Smooth muscle cell (in vitro differentiated cells): ENCODE data around the gene RALGPS2. TPM values are rescaled to one million over a fixed set of nuclear protein-coding genes. Genes with fewer than 3 reads are reported as not detected.
"Not testable (repeated sequence)": the region's sequence is repeated elsewhere in the genome, so short reads cannot be mapped to it uniquely, and the experiment has no call there.

Experiments used
- DNase-seq: peaks from one replicate; lab custom pipeline; 2025; ENCODE audit not compliant: unreplicated experiment; lab: John Stamatoyannopoulos, UW
- H2AFZ ChIP-seq: fragments of 200-600 bp; sonication (generic); 2 replicates; pipeline ENCODE4 v1.6.0; 2016; ENCODE audit warnings: antibody characterized with exemption, low read depth, mild to moderate bottlenecking
- H3F3A ChIP-seq: fragments of 200-600 bp; sonication (generic); 2 replicates; pipeline ENCODE4 v1.6.0; 2017; ENCODE audit warnings: antibody characterized with exemption, low read depth
- H3K27ac ChIP-seq: fragments of 200-600 bp; sonication (generic); 2 replicates; pipeline ENCODE4 v1.5.1; 2016; ENCODE audit warnings: low read depth, mild to moderate bottlenecking
- H3K27me3 ChIP-seq: fragments of 200-600 bp; sonication (generic); 2 replicates; pipeline ENCODE4 v1.6.1; 2016; ENCODE audit warnings: low read depth, mild to moderate bottlenecking
- H3K36me3 ChIP-seq: fragments of 200-600 bp; sonication (generic); 2 replicates; pipeline ENCODE4 v1.5.1; 2016; ENCODE audit warnings: low read depth
- H3K4me1 ChIP-seq: fragments of 200-600 bp; sonication (generic); 2 replicates; pipeline ENCODE4 v1.5.1; 2016; ENCODE audit warnings: low read depth
- H3K4me2 ChIP-seq: fragments of 200-600 bp; sonication (generic); 2 replicates; pipeline ENCODE4 v1.6.0; 2016; ENCODE audit warnings: mild to moderate bottlenecking
- H3K4me3 ChIP-seq: fragments of 200-600 bp; sonication (generic); 2 replicates; pipeline ENCODE4 v1.5.1; 2016; ENCODE audit warnings: mild to moderate bottlenecking
- H3K79me2 ChIP-seq: fragments of 200-600 bp; sonication (generic); 2 replicates; pipeline ENCODE4 v1.6.0; 2016; ENCODE audit warnings: low read depth, mild to moderate bottlenecking
- H3K9ac ChIP-seq: fragments of 200-600 bp; sonication (generic); 2 replicates; pipeline ENCODE4 v1.6.0; 2016; ENCODE audit warnings: low read depth
- H3K9me3 ChIP-seq: fragments of 200-600 bp; sonication (generic); replicated peaks from 2 replicates; pipeline ENCODE4 v1.5.1; 2016; ENCODE audit warnings: low read depth
- H4K20me1 ChIP-seq: fragments of 200-600 bp; sonication (generic); 2 replicates; pipeline ENCODE4 v1.6.0; 2016; ENCODE audit warnings: low read depth
- CTCF ChIP-seq: fragments of 200-600 bp; sonication (generic); IDR thresholded peaks from 2 replicates; pipeline ENCODE4 v1.5.1; 2017; ENCODE audit warnings: borderline replicate concordance, mild to moderate bottlenecking, antibody characterized with exemption; ENCODE audit not compliant: insufficient read depth, poor library complexity, severe bottlenecking
- WGBS: methylation state at CpG from one replicate; pipeline ENCODE4 v1.1.7; 2016; ENCODE audit warnings: low lambda C conversion rate; 5-methylcytosine and 5-hydroxymethylcytosine counted together
- polyA plus RNA-seq: library from polyadenylated mRNA; unstranded; fragments of >200 nt; fragmentation: Nextera tagmentation; extraction: Ambion mirVana; gene quantifications from 2 replicates; pipeline ENCODE4 v1.2.1, GENCODE V29; 2016
- total RNA-seq: library from RNA; depleted of rRNA; stranded (reverse); fragments of >200 nt; gene quantifications from 2 replicates; pipeline ENCODE4 v1.2.3, GENCODE V29; 2014

RALGPS2 gene
- total and polyA plus RNA-seq, 2 experiments from 2014 or later, result 4.7 to 23.8 TPM

DNA sequence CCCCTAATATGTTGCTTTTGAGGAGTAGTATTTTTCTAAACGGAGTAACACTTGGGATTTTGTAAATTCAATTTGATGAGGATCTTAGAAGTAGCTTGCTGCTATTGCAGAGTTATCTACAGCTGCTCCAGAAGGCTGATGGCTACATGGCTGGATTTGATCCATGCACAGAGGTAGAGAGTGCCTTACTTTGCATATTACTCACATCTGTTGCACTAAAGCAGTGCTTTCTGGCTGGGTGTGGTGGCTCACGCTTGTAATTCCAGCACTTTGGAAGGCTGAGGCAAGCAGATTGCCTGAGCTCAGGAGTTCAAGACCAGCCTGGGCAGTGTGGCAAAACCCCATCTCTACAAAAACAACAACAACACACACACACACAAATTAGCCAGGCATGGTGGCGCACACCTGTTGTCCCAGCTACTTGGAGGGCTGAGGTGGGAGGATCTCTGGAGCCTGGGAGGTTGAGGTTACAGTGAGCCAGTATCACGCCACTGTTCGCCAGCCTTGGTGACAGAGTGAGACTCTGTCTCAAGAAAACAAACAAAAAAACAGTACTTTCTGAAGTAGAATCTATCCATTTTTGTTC, 24.6 kb downstream of the RALGPS2 start:
- no peak overlapping the region for H2AFZ ChIP-seq
- no peaks in the 10 kb centered on the region for H3K9me3 ChIP-seq
- no peak overlapping the region for H3K27ac ChIP-seq
- H3K4me1 ChIP-seq, result no peaks in the 10 kb centered on the region
- 98% methylated on average over 5 of the region's 5 CpGs for WGBS
- H3K4me2 ChIP-seq, result no peak overlapping the region
- DNase-seq, result no peak
- no peaks in the 10 kb centered on the region for H3K36me3 ChIP-seq
- no peaks in the 10 kb centered on the region for H3K27me3 ChIP-seq
- no peak for TF ChIP-seq CTCF
- H4K20me1 ChIP-seq, result peaks cover 8% of the 10 kb centered on the region
- no peaks in the 10 kb centered on the region for H3K79me2 ChIP-seq
- H3K4me3 ChIP-seq, result no peak overlapping the region
- no peak overlapping the region for H3K9ac ChIP-seq
- no peaks in the 10 kb centered on the region for H3F3A ChIP-seq

GRCh38 chr1:178751046-178751445, 26.0 kb downstream of the RALGPS2 start:
- Histone ChIP-seq H3K36me3 (no peaks in the 10 kb centered on the region), H3K4me3 (no peak overlapping the region), H3K79me2 (peaks cover 10% of the 10 kb centered on the region), H3K4me1 (no peaks in the 10 kb centered on the region), H3K27me3 (no peaks in the 10 kb centered on the region), H3K9ac (no peak overlapping the region), H3K9me3 (no peaks in the 10 kb centered on the region), H4K20me1 (peaks cover 8% of the 10 kb centered on the region), H2AFZ (no peak overlapping the region), H3F3A (no peaks in the 10 kb centered on the region), H3K4me2 (no peak overlapping the region), H3K27ac (no peak overlapping the region)
- TF ChIP-seq CTCF, result no peak
- 86% methylated on average over 4 of the region's 4 CpGs for WGBS
- DNase-seq, result no peak

GRCh38 chr1:178752891-178753290, 27.8 kb downstream of the RALGPS2 start:
- H3K4me1 ChIP-seq, result no peaks in the 10 kb centered on the region
- H3F3A ChIP-seq, result no peaks in the 10 kb centered on the region
- no peaks in the 10 kb centered on the region for H3K9me3 ChIP-seq
- no peak for TF ChIP-seq CTCF
- 86% methylated on average over 2 of the region's 2 CpGs for WGBS
- no peak overlapping the region for H3K27ac ChIP-seq
- no peaks in the 10 kb centered on the region for H3K36me3 ChIP-seq
- no peak overlapping the region for H3K4me2 ChIP-seq
- H3K79me2 ChIP-seq, result peaks cover 27% of the 10 kb centered on the region
- H3K4me3 ChIP-seq, result no peak overlapping the region
- DNase-seq, result no peak
- H4K20me1 ChIP-seq, result peaks cover 22% of the 10 kb centered on the region
- H2AFZ ChIP-seq, result no peak overlapping the region
- no peaks in the 10 kb centered on the region for H3K27me3 ChIP-seq
- H3K9ac ChIP-seq, result no peak overlapping the region

GRCh38 chr1:178754655-178755256, 29.7 kb downstream of the RALGPS2 start:
- not testable (repeated sequence) for H3K9ac ChIP-seq, H3K9me3 ChIP-seq, DNase-seq, H3K4me2 ChIP-seq, H3K4me1 ChIP-seq, H3K36me3 ChIP-seq, H3F3A ChIP-seq, H3K27me3 ChIP-seq, H3K4me3 ChIP-seq, H3K27ac ChIP-seq, H2AFZ ChIP-seq
- WGBS, result 97% methylated on average over 3 of the region's 3 CpGs
- peaks cover 29% of the 10 kb centered on the region for H3K79me2 ChIP-seq
- peaks cover 22% of the 10 kb centered on the region for H4K20me1 ChIP-seq
